PFSK-1 (cell line): ENCODE data around the gene CEP68.

Source experiments
- FOXP2 ChIP-seq: optimal IDR thresholded peaks from 2 replicates; pipeline ENCODE3; 2011; ENCODE audit warnings: borderline replicate concordance, control low read depth, inconsistent platforms; ENCODE audit not compliant: insufficient read depth; ENCODE audit errors: extremely low read length, extremely low read depth
- POLR2AphosphoS5 ChIP-seq: IDR thresholded peaks from 2 replicates; pipeline ENCODE4 v1.6.1; 2012; ENCODE audit warnings: low read depth, mild to moderate bottlenecking, control low read depth, low read length, moderate library complexity
- REST ChIP-seq, 2 experiments: IDR thresholded peaks; 2 replicates each; pipeline versions ENCODE4 v1.6.1 to v1.8.0; 2011 to 2012; ENCODE audit warnings: low read depth in 2 of 2, low read length in 2 of 2, control low read depth in 1 of 2, inconsistent platforms in 1 of 2, mild to moderate bottlenecking in 1 of 2, moderate library complexity in 1 of 2; ENCODE audit not compliant: insufficient read depth in 1 of 2
- SIN3A ChIP-seq: IDR thresholded peaks from 2 replicates; pipeline ENCODE4 v1.6.1; 2012; ENCODE audit warnings: mild to moderate bottlenecking, low read length, moderate library complexity, borderline replicate concordance; ENCODE audit not compliant: insufficient read depth
- TAF1 ChIP-seq: IDR thresholded peaks from 2 replicates; pipeline ENCODE4 v1.6.1; 2012; ENCODE audit warnings: low read length, control low read depth, borderline replicate concordance; ENCODE audit not compliant: insufficient read depth

- TF ChIP-seq POLR2AphosphoS5: no peak
- no peak for TF ChIP-seq REST (IDR thresholded peaks at IDR 0.05; ENCODE audit: insufficient read depth in 1 of 2, low read depth in 2 of 2, low read length in 2 of 2)
- TF ChIP-seq TAF1: no peak
- no peak for TF ChIP-seq SIN3A
- TF ChIP-seq FOXP2: no peak
These were observed 21.7 kb downstream of the CEP68 start for GRCh38 chr2:65077898-65078297.
